ENCODE data around the gene MS4A15.

GRCh38 chr11:60710482-60710881 is 46.2 kb upstream of the MS4A15 start:
- TF ChIP-seq FOXM1 (IDR thresholded peaks at IDR 0.05; ENCODE audit: borderline replicate concordance): no peak
- TF ChIP-seq TARDBP (IDR thresholded peaks at IDR 0.05): no peak
- TF ChIP-seq BHLHE40 (IDR thresholded peaks at IDR 0.05; ENCODE audit: borderline replicate concordance): no peak

Measured in HEK293T (cell line).